ENCODE results near the gene L1TD1.
A peak's percentile ranks its signal among the peaks of the same experiment; 100 is the strongest.
"Not testable (repeated sequence)": the region's sequence is repeated elsewhere in the genome, so short reads cannot be mapped to it uniquely, and the experiment has no call there.

Gene L1TD1, protein sequence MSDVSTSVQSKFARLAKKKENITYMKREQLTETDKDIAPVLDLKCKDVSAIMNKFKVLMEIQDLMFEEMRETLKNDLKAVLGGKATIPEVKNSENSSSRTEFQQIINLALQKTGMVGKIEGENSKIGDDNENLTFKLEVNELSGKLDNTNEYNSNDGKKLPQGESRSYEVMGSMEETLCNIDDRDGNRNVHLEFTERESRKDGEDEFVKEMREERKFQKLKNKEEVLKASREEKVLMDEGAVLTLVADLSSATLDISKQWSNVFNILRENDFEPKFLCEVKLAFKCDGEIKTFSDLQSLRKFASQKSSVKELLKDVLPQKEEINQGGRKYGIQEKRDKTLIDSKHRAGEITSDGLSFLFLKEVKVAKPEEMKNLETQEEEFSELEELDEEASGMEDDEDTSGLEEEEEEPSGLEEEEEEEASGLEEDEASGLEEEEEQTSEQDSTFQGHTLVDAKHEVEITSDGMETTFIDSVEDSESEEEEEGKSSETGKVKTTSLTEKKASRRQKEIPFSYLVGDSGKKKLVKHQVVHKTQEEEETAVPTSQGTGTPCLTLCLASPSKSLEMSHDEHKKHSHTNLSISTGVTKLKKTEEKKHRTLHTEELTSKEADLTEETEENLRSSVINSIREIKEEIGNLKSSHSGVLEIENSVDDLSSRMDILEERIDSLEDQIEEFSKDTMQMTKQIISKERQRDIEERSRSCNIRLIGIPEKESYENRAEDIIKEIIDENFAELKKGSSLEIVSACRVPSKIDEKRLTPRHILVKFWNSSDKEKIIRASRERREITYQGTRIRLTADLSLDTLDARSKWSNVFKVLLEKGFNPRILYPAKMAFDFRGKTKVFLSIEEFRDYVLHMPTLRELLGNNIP

GRCh38 chr1:62194651-62195544 lies at the start of gene L1TD1:
L1TD1 (plus strand) TSS chr1:62194849; CDS start chr1:62206629, 11,780 bp downstream.
- no peak for DNase-seq

- DNase-seq, result no peak
Observed at GRCh38 chr1:62159940-62160348, 34.7 kb upstream of the L1TD1 start.

DNA sequence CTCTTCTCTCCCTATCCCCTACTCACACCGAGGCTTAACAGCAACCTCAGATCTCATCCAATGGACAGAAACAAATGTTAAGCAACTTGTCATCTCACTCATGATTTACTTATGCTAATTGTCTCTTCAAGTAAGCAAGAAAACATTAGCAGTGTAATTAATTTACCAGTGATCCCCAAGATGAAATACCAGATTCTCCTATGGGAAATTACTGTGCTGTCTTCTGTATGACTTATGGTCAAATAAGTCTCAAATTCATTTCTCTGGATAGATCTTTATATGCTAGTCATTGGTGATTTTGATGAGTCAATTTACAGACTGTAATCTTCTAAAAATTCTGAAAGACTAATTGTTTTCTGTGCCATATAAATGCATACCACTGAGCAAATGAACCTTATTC lies 32.9 kb upstream of the L1TD1 start:
- DNase-seq, result no peak

GRCh38 chr1:62170380-62170779 lies 24.3 kb upstream of the L1TD1 start:
- not testable (repeated sequence) for DNase-seq

DNA sequence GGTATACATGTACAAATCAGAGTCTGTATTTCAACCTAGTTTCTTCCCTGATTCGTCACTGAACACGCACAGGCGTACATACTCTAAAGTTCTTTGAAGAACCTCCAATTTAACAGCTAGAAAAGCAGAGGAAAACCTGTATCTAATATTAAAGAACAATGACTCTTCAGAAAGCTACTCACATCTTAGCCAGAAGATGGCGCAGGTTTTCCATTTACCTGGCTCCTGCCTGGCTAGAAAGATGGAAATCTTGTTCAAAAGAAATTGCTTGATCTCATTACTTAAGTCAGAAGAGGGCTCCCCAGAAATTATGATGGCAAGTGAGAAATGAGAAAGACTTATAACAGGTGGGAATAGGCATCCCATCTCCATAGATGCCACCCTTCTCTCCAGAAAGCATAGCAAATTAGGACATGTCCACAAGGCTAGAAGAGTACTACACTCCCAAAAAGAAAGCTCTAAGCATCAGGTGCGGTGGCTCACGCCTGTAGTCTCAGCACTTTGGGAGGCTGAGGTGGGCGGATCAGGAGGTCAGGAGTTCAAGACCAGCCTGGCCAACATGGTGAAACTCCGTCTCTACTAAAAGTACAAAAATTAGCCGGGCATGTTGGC lies 19.0 kb upstream of the L1TD1 start:
- DNase-seq, result peak; percentile 85

- DNase-seq, result no peak
Observed at GRCh38 chr1:62176597-62177312, 17.9 kb upstream of the L1TD1 start.

DNA sequence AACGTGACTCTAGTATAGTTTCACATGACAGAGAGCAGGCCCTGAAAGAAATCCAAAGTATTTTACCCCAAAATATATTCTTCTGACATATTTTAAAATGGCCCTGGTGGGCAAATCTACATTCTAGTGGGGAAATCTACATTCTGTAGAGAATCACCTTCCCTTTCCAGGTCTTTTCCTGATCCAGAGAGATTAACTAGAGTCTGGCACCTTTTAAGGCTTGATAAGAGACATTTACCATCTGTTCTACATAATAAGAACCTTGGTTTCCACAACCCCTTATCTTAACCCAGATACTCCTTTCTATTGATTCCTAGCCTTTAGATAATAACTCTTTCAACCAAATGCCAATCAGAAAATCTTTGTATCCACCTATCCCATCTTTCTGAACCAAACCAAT lies 17.0 kb upstream of the L1TD1 start:
- DNase-seq, result peak; percentile 64

DNA sequence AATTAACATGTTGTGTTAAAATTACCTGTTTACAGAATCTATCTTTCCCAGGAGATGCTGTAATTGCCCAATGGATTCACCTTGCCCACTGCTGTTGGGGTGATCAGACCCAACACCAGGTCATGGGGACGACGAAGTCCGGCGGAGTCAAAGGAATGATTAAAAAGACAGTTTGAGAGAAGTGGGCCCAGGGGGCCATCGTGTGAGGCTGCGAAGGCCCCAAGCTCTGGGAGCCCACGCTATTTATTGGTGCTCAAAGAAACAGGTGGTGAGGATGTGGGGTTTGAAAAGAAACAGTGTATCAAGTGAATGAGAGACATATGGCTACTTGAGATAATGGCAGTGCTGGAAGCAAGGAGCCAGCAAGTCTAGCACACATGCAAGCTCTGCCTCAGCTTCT lies 16.3 kb upstream of the L1TD1 start:
- DNase-seq, result peak; percentile 97

DNA sequence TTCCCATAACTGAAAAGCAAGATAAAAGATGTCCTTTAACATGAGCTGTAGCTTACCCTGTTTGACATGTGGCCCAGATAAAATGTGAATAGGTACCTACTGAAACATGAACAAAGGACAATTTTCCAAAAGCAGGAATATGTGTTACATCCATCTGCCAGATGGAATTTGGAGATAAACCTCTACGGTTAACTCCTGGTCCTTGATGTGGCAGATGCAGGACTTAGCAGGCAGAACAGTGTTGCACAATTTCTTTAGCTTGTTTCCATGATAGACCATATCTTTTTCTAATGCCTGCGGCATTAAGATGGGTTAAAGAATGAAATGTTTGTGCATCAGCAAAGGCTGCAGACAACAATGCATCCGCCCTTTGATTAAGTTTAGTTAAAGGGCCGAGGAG lies 14.6 kb upstream of the L1TD1 start:
- peak; percentile 75 for DNase-seq

DNA sequence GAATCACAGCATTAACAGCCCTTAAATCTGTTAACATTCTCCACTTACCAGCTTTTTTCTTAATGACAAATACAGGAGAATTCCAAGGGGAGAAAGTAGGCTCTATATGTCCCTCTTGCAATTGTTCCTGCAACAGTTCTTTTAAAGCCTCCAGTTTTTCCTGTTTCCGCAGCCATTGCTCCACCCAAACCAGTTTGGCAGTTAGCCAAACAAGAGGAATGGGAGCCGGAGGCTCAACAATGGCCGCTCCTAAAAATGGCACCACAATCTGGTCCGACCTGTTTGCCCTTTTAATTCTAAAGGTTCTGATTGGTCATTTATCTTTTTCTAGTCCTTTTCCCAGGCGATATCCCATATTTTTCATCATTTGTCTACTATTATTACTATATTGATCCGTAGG lies 14.0 kb upstream of the L1TD1 start:
- peak; percentile 58 for DNase-seq

GRCh38 chr1:62181532-62181931 lies 13.1 kb upstream of the L1TD1 start:
- DNase-seq, result no peak

DNA sequence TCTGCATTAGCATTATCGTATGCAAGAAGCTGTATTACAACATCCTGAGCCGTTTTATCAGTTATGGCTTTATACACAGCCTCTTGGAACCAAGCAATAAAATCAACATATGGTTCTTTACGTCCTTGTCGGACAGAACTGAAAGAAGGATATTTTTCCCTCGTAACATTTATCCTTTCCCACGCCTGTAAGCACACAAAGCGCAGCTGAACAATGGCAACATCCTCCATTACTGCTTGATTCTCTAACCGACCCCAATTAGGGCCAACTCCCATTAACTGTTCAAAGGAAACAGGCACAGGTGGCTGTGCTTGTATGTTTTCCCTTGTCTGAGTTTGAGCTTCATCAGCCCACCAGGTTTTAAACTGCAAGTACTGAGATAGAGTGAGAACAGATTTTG lies 12.5 kb upstream of the L1TD1 start:
- peak; percentile 65 for DNase-seq

GRCh38 chr1:62183164-62184020 lies 11.3 kb upstream of the L1TD1 start:
- DNase-seq, result peak; percentile 91

DNA sequence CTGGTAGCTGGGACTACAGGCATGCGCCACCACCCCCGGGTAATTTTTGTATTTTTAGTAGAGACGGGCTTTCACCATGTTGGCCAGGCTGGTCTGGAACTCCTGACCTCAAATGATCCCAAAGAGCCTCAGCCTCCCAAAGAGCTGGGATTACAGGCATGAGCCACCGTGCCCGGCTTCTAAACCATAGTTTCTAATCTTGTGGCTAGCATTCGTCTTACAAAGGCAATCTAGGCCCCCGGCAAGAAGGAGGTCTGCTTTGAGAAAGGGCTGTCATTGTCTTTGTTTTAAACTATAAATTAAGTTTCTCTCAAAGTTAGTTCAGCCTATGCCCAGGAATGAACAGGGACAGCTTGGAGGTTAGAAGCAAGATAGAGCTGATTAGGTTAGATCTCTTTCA lies 10.3 kb upstream of the L1TD1 start:
- DNase-seq, result no peak

DNA sequence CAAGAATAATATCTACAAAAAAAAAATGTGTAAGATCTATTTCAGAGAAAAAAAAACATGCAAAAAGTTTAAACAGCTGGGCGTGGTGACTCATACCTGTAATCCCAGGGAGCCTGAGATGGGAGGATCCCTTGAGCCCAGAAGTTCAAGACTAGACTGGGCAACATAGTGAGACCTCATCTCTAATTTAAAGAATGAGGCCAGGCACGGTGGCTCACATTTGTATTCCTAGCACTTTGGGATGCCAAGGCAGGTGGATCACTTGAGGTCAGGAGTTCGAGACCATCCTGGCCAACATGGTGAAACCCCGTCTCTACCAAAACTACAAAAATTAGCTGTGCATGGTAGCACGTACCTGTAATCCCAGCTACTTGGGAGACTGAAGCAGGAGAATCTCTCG lies 9.4 kb upstream of the L1TD1 start:
- DNase-seq, result peak; percentile 41

DNA sequence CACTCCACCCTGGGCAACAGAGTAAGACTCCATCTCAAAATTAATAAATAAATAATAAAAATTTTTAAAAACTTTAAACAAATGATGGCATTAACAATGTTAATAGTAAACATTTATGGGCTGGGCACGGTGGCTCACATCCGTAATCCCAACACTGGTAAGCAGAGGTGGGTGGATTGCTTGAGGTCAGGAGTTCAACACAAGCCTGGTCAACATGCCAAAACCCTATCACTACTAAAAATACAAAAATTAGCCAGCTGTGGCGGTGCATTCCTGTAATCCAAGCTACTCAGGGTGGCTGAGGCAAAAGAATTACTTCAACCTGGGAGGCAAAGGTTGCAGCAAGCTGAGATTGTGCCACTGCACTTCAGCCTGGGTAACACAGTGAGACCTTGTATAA lies 9.0 kb upstream of the L1TD1 start:
- no peak for DNase-seq

DNA sequence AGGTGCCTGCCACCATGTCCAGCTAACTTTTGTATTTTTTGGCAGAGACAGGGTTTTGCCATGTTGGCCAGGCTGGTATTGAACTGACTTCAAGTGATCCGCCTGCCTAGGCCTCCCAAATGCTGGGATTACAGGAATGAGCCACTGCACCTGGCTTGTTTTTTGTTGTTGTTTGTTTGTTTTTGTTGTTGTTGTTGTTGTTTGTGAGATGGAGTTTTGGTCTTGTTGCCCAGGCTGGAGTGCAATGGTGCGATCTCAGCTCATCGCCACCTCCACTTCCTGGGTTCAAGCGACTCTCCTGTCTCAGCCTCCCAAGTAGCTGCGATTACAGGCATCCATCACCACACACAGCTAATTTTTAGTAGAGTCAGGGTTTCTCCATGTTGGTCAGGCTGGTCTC lies 7.1 kb upstream of the L1TD1 start:
- DNase-seq, result no peak

- DNase-seq, result no peak
Observed at GRCh38 chr1:62188111-62188510, 6.5 kb upstream of the L1TD1 start.

DNA sequence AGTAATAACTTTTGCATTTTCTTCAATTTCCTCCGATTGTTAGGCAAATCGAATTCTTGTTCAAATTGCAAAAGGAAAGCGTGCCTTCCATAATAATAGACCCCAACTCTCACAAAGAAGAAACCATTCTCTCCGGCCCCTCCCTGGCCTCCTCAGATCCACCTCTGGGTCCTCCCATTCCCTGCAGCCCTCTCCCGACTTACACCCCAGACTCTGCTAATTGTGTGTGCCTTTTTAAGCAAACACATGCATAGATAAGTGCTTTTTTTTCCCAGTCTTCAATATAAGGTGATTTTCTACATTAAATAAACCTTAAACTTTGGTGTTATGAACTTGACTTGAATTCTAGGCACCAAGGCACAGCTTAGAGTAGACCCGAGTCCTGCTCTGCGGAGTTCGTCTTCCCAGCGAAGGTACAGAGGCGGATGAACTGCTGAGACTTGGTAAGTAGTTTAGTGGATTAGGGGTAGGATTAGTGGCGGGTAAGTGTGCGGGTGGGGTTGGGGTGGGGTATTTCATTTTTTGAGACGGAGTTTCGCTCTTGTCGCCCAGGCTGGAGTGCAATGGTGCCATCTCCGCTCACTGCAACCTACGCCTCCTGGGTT lies 1.5 kb downstream of the L1TD1 start:
- DNase-seq, result no peak

GRCh38 chr1:62198069-62198780 lies 3.6 kb downstream of the L1TD1 start:
- no peak for DNase-seq

All from NCI-H2171 treated with DMSO at 0.1 percent for 48 hours (cell line).